Activated CD8-positive, alpha-beta memory T cell treated with anti-CD3 and anti-CD28 coated beads, Interleukin-2, amount 50 U/mL, for 24 hours (primary cell): ENCODE measurements around the gene SMIM5.
"Not testable (repeated sequence)": the region's sequence is repeated elsewhere in the genome, so short reads cannot be mapped to it uniquely, and the experiment has no call there.

Experiments
- DNase-seq: peaks from one replicate; pipeline ENCODE4 v3.0.0-alpha.2; 2020; ENCODE audit errors: extremely low read depth

Gene SMIM5

GRCh38 chr17:75625813-75626486 lies 7.3 kb upstream of the SMIM5 start:
- no peak for DNase-seq

- no peak for DNase-seq
Observed at GRCh38 chr17:75626496-75627038, 6.7 kb upstream of the SMIM5 start.

DNA sequence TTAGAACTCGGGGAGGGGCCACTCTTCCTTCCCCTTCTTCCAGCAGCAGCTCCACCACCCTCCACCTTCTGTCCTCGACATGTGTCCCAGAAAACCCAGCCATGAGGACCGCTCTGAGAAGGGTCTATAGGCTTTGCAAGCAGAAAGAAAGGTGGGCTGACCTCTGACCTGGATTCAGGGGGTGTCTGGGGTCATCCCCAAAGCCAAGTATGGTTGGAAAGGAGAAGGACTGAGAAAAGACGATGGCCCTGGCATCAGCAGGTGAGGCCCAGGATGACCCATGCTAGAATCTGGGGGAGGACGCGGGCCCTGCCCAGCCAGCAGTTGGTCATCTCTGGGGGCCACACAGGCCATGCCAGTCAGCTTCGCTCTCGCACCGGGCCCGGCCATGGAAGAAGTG lies 6.1 kb upstream of the SMIM5 start:
- no peak for DNase-seq

DNA sequence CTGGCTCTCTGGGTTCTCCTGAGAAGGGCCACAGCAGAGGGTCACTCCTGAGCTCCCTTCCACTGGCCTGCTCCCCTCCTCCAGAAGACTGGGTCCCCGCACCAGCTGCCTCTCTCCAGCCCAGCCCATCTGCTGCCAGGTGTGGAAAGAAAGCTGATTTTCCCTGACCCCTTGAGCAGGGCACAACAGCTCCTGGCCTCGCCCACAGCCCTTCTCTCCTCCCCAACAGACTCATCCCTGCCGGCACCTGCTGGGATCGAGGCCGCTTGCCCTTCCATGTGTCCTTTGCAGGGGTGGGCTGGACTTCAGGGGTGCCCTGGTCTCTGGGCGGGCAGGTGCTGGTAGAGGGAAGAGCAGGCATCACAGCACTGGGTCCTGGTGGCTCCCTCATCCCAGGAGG lies 4.8 kb upstream of the SMIM5 start:
- no peak for DNase-seq

GRCh38 chr17:75629157-75629556 lies 4.1 kb upstream of the SMIM5 start:
- DNase-seq, result no peak

DNA sequence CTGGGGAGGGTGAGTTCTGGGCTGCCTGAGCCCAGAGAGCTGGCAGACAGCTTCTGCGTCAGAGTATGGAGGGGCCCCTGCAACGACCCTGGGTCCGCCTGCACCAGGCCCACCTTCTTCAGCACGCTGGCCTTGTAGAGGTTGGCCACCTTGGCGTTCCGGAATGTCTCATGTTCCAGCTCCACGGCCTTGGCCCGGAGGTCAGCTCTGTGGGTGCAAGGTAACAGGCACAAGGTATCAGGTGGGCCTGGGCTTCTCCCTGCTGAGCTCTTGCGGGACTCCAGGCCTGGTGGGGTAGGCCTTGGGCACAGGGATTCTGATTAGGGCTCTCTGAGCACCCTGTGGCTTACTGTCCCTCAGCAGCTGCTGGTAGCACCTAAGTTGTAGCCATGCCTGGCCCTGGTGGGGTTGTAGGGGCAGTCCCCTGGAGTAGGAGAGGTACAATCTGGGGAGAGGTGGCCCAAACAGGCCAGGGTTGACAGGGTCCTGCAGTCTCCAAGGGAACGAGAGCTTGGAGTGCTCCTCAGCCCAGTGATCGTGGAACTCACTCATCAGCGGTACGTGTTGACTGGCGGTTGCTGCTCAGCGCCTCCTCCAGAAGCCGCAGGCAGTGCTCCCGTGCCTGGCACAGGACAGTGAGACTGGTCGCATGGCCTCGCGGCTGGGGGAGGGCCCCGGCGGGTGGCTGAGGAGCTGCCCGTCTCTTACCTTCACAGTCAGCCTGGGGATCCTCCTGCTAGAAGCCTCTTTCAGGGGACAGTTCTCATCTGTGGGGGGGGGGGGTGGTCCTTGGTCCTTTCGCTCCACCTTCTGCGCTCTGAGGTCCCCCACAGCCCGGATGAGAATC lies 2.9 kb upstream of the SMIM5 start:
- no peak for DNase-seq

- DNase-seq, result no peak
Observed at GRCh38 chr17:75631353-75631752, 1.9 kb upstream of the SMIM5 start.

- DNase-seq, result no peak
Observed at GRCh38 chr17:75632428-75632827, 806 bp upstream of the SMIM5 start.

GRCh38 chr17:75633486-75634375 lies 497 bp downstream of the SMIM5 start:
- DNase-seq, result no peak

- no peak for DNase-seq
Observed at GRCh38 chr17:75634376-75634740, 1.1 kb downstream of the SMIM5 start.

DNA sequence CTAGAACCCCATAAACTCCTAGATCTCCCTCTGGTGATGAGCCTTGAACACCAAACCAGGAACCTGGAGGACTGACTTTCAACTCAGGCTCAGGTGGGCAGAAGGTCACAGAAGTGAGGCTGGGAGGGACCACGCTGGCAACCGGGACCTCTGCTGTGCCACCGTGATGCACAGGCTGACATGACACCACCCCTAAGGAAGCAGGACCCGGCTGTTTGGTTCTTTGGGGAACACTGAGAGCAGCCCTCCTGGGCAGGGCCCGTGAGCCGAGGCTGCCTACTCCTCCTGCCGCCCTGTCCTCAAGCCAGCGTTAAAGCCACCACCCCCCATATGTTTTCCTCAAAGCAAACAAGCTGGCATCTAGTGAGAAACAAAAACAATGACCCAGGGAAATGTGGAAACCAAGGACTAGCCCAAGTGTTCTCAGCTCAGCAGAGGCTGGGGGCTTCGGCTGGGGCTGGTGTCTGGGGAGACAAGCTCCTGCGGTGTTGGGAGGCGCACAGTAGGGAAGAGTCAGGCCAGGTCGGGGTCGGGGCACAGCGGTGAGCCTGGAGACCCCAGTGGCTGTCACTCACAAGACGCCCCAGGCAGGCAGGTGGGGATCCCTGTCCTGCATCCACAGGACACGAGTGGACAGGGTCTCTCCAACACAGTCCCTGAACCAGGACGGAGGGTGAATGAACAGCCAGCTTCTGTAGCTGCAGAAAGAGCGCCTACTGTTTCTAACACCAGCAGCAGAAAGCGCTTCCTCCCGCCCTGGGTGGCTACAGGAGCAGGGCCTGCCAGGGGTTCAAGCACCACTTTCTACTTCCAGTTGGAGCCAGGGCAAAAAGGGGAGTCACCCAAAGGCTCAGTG lies 1.7 kb downstream of the SMIM5 start:
- DNase-seq, result no peak

DNA sequence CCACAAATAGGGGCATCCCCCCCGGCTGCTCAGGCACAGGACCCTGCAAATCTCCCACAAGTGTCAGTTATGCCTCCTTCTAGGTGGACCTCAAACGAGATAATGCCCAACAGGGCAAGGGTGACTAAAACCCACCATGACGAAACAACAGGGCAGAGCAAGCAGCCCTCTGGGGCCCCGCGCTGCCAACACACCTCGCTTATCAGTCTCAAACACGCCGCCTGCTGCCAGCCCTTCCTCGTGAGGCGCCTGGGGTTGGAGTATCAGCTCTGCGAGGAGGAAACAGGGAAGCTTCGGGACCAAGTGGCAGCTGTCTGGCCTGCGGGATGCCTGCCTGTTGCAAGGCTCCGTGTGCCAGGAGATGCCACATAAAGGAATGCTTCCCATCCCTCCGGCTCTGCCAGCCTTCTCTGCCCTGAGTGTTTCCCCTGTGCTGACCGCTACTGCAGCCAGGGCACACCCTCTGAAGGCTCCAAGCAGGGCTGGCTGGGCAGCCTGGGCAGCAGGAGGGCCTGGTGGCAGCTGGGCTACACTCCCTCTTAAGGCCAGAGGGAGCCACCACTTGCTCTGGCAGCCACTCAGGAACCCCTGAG lies 2.5 kb downstream of the SMIM5 start:
- DNase-seq, result no peak

GRCh38 chr17:75636381-75637142 lies 3.3 kb downstream of the SMIM5 start:
- DNase-seq, result no peak

DNA sequence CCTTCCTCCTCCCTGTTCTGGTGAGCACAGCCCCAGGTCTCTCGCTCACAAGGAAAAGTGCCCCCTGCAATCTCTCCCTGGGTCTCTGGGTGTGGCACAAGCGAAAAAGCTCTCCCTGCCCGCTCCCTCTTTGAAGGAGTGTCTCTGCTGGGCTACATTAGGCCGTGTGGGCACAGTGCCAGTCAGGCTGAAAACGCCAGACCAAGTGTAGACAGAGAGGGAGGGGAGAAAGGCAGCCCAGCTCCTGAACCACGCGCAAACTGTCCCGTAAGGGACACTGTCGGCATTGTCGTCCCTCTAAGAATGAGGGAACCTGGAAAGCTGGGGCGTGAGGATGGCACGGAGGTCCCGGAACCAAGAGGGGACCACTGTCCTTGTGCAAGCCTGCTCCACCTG lies 3.9 kb downstream of the SMIM5 start:
- no peak for DNase-seq

DNA sequence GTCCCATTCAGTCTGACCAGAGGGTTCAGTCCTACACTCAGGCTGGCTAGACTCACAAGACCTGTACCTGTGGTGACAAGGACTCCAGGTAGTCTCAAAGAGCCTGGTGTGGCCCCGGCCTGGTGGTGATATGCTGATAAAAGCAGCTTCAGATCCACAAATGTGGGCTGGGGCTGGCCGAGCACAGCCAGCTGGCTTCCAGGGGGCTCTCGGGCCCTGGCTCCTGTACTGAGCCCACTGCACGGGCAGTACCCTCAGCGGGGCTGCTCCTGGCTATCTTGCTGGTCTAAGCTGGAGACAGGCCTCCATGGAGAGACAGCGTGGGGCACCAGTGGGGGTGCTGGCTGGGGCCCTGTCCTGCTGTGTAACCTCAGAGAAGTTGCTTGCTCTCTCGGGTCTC lies 4.3 kb downstream of the SMIM5 start:
- DNase-seq, result no peak

DNA sequence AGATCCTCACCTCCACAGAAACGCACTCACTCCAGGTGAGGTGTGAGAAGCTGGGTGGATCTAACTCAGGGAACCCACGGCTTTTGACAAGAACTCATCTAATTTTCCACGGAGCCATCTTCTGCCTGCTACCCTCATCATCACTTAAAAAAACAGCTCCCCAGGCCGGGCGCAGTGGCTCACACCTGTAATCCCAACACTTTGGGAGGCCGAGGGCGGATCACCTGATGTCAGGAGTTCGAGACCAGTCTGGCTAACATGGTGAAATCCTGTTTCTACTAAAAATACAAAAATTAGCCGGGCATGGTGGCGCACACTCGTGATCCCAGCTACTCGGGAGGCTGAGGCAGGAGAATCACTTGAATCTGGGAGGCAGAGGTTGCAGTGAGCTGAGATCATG lies 4.8 kb downstream of the SMIM5 start:
- DNase-seq, result not testable (repeated sequence)

- DNase-seq, result no peak
Observed at GRCh38 chr17:75638893-75639292, 5.7 kb downstream of the SMIM5 start.

GRCh38 chr17:75639327-75639726 lies 6.1 kb downstream of the SMIM5 start:
- no peak for DNase-seq

GRCh38 chr17:75639771-75640555 lies 6.7 kb downstream of the SMIM5 start:
- no peak for DNase-seq
